Measurements from ENCODE around the gene LAMA2.

DNA sequence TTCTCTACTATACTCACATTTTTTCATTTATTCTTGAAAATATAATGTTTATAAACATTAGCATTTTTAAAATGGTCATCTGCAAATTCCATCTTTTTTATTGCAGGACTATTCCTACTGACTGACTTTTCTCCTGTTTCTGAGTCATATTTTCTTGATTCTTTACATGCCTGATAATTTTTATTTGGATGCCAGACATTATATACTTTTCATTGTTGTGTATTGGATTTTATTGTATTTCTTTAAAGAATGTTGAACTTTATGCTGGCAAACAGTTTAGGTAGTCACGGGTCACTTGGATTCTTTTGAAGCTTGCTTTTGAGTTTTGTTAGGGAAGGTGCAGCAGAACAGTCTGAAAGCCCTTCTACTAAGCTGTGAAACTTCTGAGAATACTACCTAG is 423.9 kb downstream of the LAMA2 start:
- TF ChIP-seq, protein P1, sequence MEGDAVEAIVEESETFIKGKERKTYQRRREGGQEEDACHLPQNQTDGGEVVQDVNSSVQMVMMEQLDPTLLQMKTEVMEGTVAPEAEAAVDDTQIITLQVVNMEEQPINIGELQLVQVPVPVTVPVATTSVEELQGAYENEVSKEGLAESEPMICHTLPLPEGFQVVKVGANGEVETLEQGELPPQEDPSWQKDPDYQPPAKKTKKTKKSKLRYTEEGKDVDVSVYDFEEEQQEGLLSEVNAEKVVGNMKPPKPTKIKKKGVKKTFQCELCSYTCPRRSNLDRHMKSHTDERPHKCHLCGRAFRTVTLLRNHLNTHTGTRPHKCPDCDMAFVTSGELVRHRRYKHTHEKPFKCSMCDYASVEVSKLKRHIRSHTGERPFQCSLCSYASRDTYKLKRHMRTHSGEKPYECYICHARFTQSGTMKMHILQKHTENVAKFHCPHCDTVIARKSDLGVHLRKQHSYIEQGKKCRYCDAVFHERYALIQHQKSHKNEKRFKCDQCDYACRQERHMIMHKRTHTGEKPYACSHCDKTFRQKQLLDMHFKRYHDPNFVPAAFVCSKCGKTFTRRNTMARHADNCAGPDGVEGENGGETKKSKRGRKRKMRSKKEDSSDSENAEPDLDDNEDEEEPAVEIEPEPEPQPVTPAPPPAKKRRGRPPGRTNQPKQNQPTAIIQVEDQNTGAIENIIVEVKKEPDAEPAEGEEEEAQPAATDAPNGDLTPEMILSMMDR (IDR thresholded peaks at IDR 0.05; ENCODE audit: low read depth, low read length): no peak
- no peak for TF ChIP-seq EZH2phosphoT487 (IDR thresholded peaks at IDR 0.05; ENCODE audit: low read depth)
